RWPE2 (cell line): ENCODE data around the gene LZTFL1.

Source experiments
- ATAC-seq: fragments of 200-7000 bp; cut with Tn5 transposase; 3 replicates; pipeline ENCODE4 v1.9.1; 2021; ENCODE audit warnings: low read depth
- DNase-seq: peaks from one replicate; pipeline ENCODE4 v3.0.0-alpha.2; 2020; ENCODE audit warnings: low spot score
- H3K27ac ChIP-seq: fragments of 450-650 bp; 2 replicates; pipeline ENCODE4 v1.5.1; 2017; ENCODE audit warnings: mild to moderate bottlenecking; ENCODE audit not compliant: poor library complexity, severe bottlenecking
- H3K27me3 ChIP-seq: fragments of 250-450 bp; sonication (Bioruptor Pico); 2 replicates; pipeline ENCODE4 v1.5.1; 2021; ENCODE audit warnings: mild to moderate bottlenecking, moderate library complexity; ENCODE audit not compliant: insufficient read depth, poor library complexity, severe bottlenecking
- H3K36me3 ChIP-seq: fragments of 250-450 bp; sonication (Bioruptor Pico); 2 replicates; pipeline ENCODE4 v1.5.1; 2020; ENCODE audit warnings: low read depth, mild to moderate bottlenecking, moderate library complexity
- H3K4me1 ChIP-seq: fragments of 250-450 bp; sonication (Bioruptor Pico); 2 replicates; pipeline ENCODE4 v1.5.1; 2021; ENCODE audit warnings: mild to moderate bottlenecking, moderate library complexity; ENCODE audit not compliant: insufficient read depth, poor library complexity, severe bottlenecking
- H3K4me3 ChIP-seq: fragments of 250-450 bp; sonication (Bioruptor Pico); 2 replicates; pipeline ENCODE4 v1.5.1; 2021; ENCODE audit warnings: mild to moderate bottlenecking, moderate library complexity; ENCODE audit not compliant: severe bottlenecking
- H3K9me3 ChIP-seq: fragments of 250-450 bp; sonication (Bioruptor Pico); 2 replicates; pipeline ENCODE4 v1.5.1; 2021; ENCODE audit warnings: mild to moderate bottlenecking, moderate library complexity; ENCODE audit not compliant: severe bottlenecking
- CTCF ChIP-seq: fragments of 450-650 bp; IDR thresholded peaks from one replicate; pipeline ENCODE4 v1.5.1; 2017; ENCODE audit warnings: mild to moderate bottlenecking, moderate library complexity; ENCODE audit not compliant: poor library complexity, severe bottlenecking

The LZTFL1 gene

DNA sequence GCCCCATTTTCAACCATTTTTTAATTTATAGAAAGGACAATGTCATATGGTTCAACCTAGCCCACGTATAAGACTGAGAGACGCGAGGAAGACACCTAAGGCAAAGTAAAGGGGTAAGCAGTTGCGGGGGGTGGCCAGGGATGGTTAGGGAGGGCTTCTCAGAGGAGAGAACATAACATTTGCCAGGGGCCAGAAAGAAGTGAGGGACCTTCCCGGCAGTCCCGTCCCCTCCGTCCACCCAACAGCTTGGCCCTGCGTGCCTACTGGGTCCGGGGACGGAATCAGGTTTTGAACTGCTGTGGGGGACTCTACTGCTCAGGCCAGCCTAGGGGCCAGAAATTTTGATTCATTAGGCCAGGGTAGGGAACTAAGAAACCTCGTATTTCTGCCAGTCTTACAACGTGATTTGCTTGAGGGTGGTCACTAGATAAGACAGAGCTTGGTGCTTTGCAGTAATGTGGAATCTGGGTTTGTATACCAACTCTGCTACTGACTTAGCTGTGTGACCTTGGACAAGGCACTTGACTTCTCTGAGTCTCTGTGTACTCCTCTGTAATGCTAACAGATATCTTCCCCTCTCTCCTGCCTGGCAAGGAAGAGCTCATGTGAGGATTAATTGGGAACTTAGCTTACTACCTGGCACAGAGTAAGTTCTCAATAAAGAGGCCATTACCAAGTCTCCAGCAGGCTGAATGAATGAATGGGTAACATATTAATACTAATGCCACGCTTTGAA is 44.8 kb downstream of the LZTFL1 start:
- Histone ChIP-seq H3K27me3 (peaks cover 34% of the 10 kb centered on the region), H3K4me3 (no peak overlapping the region)
- ATAC-seq = no peak

GRCh38 chr3:45795882-45796765 is 45.8 kb downstream of the LZTFL1 start, which contains the start of gene SLC6A20:
Gene SLC6A20 (minus strand): TSS chr3:45796536. CDS start chr3:45796419, 117 bp downstream.
- Histone ChIP-seq H3K4me1 (no peaks in the 10 kb centered on the region), H3K4me3 (peak within 1 kb of the TSS; percentile 25), H3K27ac (no peak within 1 kb of the TSS), H3K9me3 (no peaks in the 10 kb centered on the region), H3K27me3 (peaks cover 34% of the 10 kb centered on the region), H3K36me3 (no peaks in the 10 kb centered on the region)
- no peak for TF ChIP-seq CTCF
- ATAC-seq (peak; percentile 24; the same call in 1 of the 3 replicates), DNase-seq (no peak)

More for the DNA sequence above, 44.8 kb downstream of the LZTFL1 start:
- Histone ChIP-seq H3K27ac (no peak overlapping the region), H3K36me3 (no peaks in the 10 kb centered on the region), H3K4me1 (no peaks in the 10 kb centered on the region), H3K9me3 (no peaks in the 10 kb centered on the region)
- no peak for DNase-seq
- no peak for TF ChIP-seq CTCF

GRCh38 chr3:45795509-45795881 is 46.4 kb downstream of the LZTFL1 start:
- no peak for TF ChIP-seq CTCF
- Histone ChIP-seq H3K36me3 (no peaks in the 10 kb centered on the region), H3K27ac (no peak overlapping the region), H3K27me3 (peaks cover 34% of the 10 kb centered on the region), H3K9me3 (no peaks in the 10 kb centered on the region), H3K4me3 (no peak overlapping the region), H3K4me1 (no peaks in the 10 kb centered on the region)
- DNase-seq = no peak
- ATAC-seq = no peak

- Histone ChIP-seq H3K36me3 (no peaks in the 10 kb centered on the region), H3K4me3 (no peak overlapping the region), H3K27ac (no peak overlapping the region), H3K27me3 (peaks cover 34% of the 10 kb centered on the region), H3K4me1 (no peaks in the 10 kb centered on the region), H3K9me3 (no peaks in the 10 kb centered on the region)
- ATAC-seq (no peak), DNase-seq (no peak)
- TF ChIP-seq CTCF = no peak
Measured at GRCh38 chr3:45794660-45795059, 47.3 kb downstream of the LZTFL1 start.
